Caco-2 (cell line): ENCODE measurements around the gene PLCH1. TPM values are rescaled to one million over a fixed set of nuclear protein-coding genes. Genes with fewer than 3 reads are reported as not detected.
A peak's percentile ranks its signal among the peaks of the same experiment; 100 is the strongest.

Source experiments
- BruUV-seq: library from RNA; stranded (reverse); fragments of 400-500 nt; replicated peaks from 2 replicates; lab custom pipeline; 2021; lab: Mats Ljungman, UMichigan
- CTCF ChIA-PET: fragments of 300-600 bp; sonication (Branson Sonifier 250); formaldehyde crosslinking; loops from one replicate; lab custom pipeline; 2022; ENCODE audit warnings: antibody characterized with exemption; lab: Charles Lee
- POLR2A ChIA-PET: fragments of 300-600 bp; sonication (Branson Sonifier 250); formaldehyde crosslinking; loops from one replicate; lab custom pipeline; 2022; ENCODE audit warnings: antibody characterized with exemption; lab: Charles Lee
- DNase-seq, 2 experiments: peaks; one replicate each; pipeline versions ENCODE4 v3.0.0 to v3.0.0-alpha.2; 2020 to 2022
- H3K27me3 ChIP-seq: replicated peaks from 2 replicates; pipeline ENCODE4 v1.6.0; 2011; ENCODE audit warnings: low read length; ENCODE audit not compliant: control insufficient read depth, insufficient read depth
- H3K36me3 ChIP-seq: 2 replicates; pipeline ENCODE4 v1.5.1; 2011; ENCODE audit warnings: low read length; ENCODE audit not compliant: control insufficient read depth, insufficient read depth
- H3K4me1 ChIP-seq: fragments of 250-450 bp; sonication (Bioruptor Pico); 2 replicates; pipeline ENCODE4 v1.5.1; 2020; ENCODE audit warnings: mild to moderate bottlenecking
- H3K4me3 ChIP-seq: 2 replicates; pipeline ENCODE4 v1.5.1; 2011; ENCODE audit warnings: low read depth, mild to moderate bottlenecking, control low read depth, low read length
- H3K9me3 ChIP-seq: fragments of 250-450 bp; sonication (Bioruptor Pico); 2 replicates; pipeline ENCODE4 v1.5.1; 2020; ENCODE audit warnings: mild to moderate bottlenecking, moderate library complexity
- H3K27ac Mint-ChIP-seq: one replicate; pipeline ENCODE4 v1.8.0; 2022; ENCODE audit warnings: mixed read lengths; ENCODE audit not compliant: unreplicated experiment
- H3K27me3 Mint-ChIP-seq: one replicate; pipeline ENCODE4 v1.8.0; 2022; ENCODE audit warnings: mixed read lengths; ENCODE audit not compliant: insufficient read depth, unreplicated experiment
- H3K36me3 Mint-ChIP-seq: one replicate; pipeline ENCODE4 v1.8.0; 2022; ENCODE audit warnings: mild to moderate bottlenecking, mixed read lengths; ENCODE audit not compliant: insufficient read depth, unreplicated experiment
- H3K4me1 Mint-ChIP-seq: one replicate; pipeline ENCODE4 v1.8.0; 2022; ENCODE audit warnings: low read depth, mixed read lengths; ENCODE audit not compliant: unreplicated experiment
- H3K4me3 Mint-ChIP-seq: one replicate; pipeline ENCODE4 v1.8.0; 2022; ENCODE audit warnings: mild to moderate bottlenecking, moderate library complexity, mixed read lengths; ENCODE audit not compliant: unreplicated experiment
- H3K9me3 Mint-ChIP-seq: one replicate; pipeline ENCODE4 v1.8.0; 2022; ENCODE audit warnings: mixed read lengths; ENCODE audit not compliant: unreplicated experiment
- intact Hi-C: fragments of 100-400 bp; cut with micrococcal nuclease; formaldehyde crosslinking; loops from one replicate; pipeline ENCODE4 v1.10.0; 2022; ENCODE audit not compliant: unreplicated experiment
- total RNA-seq: library from RNA; stranded (reverse); gene quantifications from 2 replicates; pipeline ENCODE4 v1.2.3, GENCODE V29; 2022
- TF ChIP-seq, protein P1 (sequence below), 2 experiments: fragments of 200-600 bp in 1 of 2; IDR thresholded peaks; 1 replicate in 1 of 2; 2 replicates in 1 of 2; pipeline versions ENCODE4 v1.5.1 to v1.8.0; 2011 to 2022; ENCODE audit warnings: antibody characterized with exemption in 1 of 2, control low read depth in 1 of 2, inconsistent platforms in 1 of 2, low read depth in 1 of 2, low read length in 1 of 2, mild to moderate bottlenecking in 1 of 2, moderate library complexity in 1 of 2; ENCODE audit not compliant: insufficient read depth in 1 of 2, severe bottlenecking in 1 of 2, unreplicated experiment in 1 of 2

PLCH1 gene
- total RNA-seq, 1 experiment from 2014 or later: 3.1 TPM

DNA sequence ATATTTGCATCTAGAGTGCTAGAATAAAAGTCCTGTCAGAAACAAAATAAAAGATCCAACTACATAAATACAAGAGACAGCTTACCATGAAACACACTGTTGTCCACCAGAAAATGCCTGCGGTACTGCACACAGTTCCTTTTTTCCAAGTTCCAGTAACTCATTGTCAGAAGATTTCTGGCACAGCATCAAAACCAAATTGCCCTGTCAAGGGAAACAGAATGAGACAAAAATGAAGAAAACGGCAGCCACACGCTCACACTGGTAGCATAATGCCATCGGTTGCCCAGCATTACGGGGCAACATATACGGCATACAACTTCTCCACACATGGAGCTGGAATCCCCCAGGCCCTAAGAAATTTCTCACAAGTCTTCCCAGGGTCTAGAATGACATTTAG lies 40.8 kb downstream of the PLCH1 start:
- DNase-seq: no peak
- H3K4me3 Mint-ChIP-seq: no peak overlapping the region
- TF ChIP-seq, protein P1, sequence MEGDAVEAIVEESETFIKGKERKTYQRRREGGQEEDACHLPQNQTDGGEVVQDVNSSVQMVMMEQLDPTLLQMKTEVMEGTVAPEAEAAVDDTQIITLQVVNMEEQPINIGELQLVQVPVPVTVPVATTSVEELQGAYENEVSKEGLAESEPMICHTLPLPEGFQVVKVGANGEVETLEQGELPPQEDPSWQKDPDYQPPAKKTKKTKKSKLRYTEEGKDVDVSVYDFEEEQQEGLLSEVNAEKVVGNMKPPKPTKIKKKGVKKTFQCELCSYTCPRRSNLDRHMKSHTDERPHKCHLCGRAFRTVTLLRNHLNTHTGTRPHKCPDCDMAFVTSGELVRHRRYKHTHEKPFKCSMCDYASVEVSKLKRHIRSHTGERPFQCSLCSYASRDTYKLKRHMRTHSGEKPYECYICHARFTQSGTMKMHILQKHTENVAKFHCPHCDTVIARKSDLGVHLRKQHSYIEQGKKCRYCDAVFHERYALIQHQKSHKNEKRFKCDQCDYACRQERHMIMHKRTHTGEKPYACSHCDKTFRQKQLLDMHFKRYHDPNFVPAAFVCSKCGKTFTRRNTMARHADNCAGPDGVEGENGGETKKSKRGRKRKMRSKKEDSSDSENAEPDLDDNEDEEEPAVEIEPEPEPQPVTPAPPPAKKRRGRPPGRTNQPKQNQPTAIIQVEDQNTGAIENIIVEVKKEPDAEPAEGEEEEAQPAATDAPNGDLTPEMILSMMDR (IDR thresholded peaks at IDR 0.05; ENCODE audit: insufficient read depth in 1 of 2, low read depth in 1 of 2, low read length in 1 of 2, severe bottlenecking in 1 of 2, unreplicated experiment in 1 of 2): no peak
- Histone ChIP-seq H3K4me1 (no peaks in the 10 kb centered on the region), H3K27me3 (no peaks in the 10 kb centered on the region), H3K36me3 (no peaks in the 10 kb centered on the region), H3K9me3 (no peaks in the 10 kb centered on the region), H3K4me3 (no peak overlapping the region)
- no peak overlapping the region for H3K27ac Mint-ChIP-seq
- no peaks in the 10 kb centered on the region for H3K9me3 Mint-ChIP-seq
- no peaks in the 10 kb centered on the region for H3K27me3 Mint-ChIP-seq
- H3K4me1 Mint-ChIP-seq: no peaks in the 10 kb centered on the region
- CTCF ChIA-PET: no interaction called here
- POLR2A ChIA-PET: no interaction called here
- no TSS peak for BruUV-seq
- no peaks in the 10 kb centered on the region for H3K36me3 Mint-ChIP-seq
- intact Hi-C loops: no loop called here

DNA sequence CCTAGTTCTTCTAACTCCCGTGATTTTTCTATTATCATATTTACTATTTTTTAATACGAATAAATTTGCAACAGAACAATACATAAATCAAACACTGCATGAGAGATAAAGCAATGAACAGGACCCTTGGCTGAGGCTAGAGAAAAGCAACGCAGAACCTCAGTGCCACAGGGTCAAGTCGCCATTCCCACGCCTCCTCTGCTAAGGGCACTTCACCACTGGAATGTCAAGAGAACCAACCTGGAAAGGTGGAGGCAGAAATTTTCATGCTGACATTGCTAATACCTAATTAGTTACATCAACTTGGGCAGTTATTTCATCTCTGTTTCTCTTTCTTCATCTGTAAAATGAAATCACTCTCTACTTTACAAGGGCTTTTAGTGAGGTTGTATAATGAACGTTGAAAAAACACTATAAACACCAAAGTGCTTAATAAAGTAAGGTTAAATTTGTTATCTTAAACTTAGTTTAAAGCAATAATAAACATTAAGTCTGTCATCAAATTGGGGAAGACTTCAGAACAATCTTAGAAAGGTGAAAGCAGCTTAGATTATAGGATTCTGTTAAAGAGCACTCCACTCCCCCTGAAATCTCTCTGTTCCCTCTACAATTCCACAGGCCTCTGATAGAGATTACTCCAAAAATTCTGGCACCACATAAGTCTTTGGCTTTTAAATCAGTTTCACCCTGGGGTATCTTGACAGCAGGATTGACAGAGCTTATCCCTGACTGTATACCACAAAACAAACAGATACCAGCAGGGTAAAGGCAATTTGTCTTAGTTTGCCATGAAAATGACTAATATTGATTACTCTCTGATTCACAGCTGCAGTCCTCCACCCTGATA lies 41.9 kb downstream of the PLCH1 start:
- Mint-ChIP-seq H3K9me3 (no peaks in the 10 kb centered on the region), H3K27me3 (no peaks in the 10 kb centered on the region), H3K4me3 (no peak overlapping the region), H3K4me1 (no peaks in the 10 kb centered on the region), H3K27ac (no peak overlapping the region), H3K36me3 (no peaks in the 10 kb centered on the region)
- DNase-seq: no peak
- ChIA-PET CTCF (interaction anchor here (0.5 to 1.4 kb wide), 6 partner anchors 103 to 351 kb away, joined by 4 to 20 read pairs (median 6); partner anchors contain the start of gene C3orf33), POLR2A (no interaction called here)
- Histone ChIP-seq H3K9me3 (no peaks in the 10 kb centered on the region), H3K27me3 (no peaks in the 10 kb centered on the region), H3K36me3 (no peaks in the 10 kb centered on the region), H3K4me3 (no peak overlapping the region), H3K4me1 (no peaks in the 10 kb centered on the region)
- TF ChIP-seq, protein P1 (IDR thresholded peaks at IDR 0.05; ENCODE audit: insufficient read depth in 1 of 2, low read depth in 1 of 2, low read length in 1 of 2, severe bottlenecking in 1 of 2, unreplicated experiment in 1 of 2): no peak
- intact Hi-C loops: loop anchor here (1.0 kb wide), 2 partner anchors 321 to 350 kb away; no protein-coding TSS in a partner anchor
- no TSS peak for BruUV-seq

DNA sequence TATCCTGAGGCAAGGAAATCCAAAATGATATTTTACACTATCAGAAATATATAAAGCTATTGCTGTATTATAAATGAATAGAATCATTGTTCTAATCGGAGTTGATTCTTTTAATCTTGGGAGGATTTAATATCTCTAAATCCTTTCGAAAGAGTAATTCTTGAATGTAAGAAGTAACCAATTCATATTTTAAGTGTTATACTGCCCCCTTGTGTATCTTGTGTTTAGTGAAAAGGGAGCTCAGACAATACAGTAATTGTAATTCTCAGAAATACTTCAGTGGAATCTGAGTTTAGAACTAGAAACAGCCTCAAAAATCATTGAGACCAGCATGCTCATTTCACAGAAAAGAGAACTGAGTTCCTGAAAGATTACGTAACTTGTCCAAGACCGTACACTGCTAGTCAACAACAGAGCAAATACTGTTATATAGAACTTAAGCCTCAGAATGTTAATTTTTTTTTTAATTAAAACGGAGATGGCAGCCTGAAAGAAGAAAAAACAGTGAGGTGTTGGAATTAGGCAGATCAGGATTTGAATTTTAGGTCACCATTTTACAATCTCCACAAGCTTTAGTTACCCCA lies 42.9 kb downstream of the PLCH1 start:
- TF ChIP-seq, protein P1 (IDR thresholded peaks at IDR 0.05; ENCODE audit: insufficient read depth in 1 of 2, low read depth in 1 of 2, low read length in 1 of 2, severe bottlenecking in 1 of 2, unreplicated experiment in 1 of 2): peak; percentile 31 to 47
- ChIA-PET CTCF (interaction anchor here (0.5 to 1.4 kb wide), 19 partner anchors 12 to 378 kb away, joined by 3 to 20 read pairs (median 4); partner anchors contain the start of gene C3orf33), POLR2A (no interaction called here)
- Mint-ChIP-seq H3K9me3 (no peaks in the 10 kb centered on the region), H3K36me3 (no peaks in the 10 kb centered on the region), H3K4me3 (no peak overlapping the region), H3K27me3 (no peaks in the 10 kb centered on the region), H3K27ac (no peak overlapping the region), H3K4me1 (no peaks in the 10 kb centered on the region)
- no peaks in the 10 kb centered on the region for H3K36me3 ChIP-seq
- DNase-seq: peak in 1 of 2 experiments; percentile 50
- no peaks in the 10 kb centered on the region for H3K27me3 ChIP-seq
- H3K4me1 ChIP-seq: no peaks in the 10 kb centered on the region
- no peak overlapping the region for H3K4me3 ChIP-seq
- H3K9me3 ChIP-seq: no peaks in the 10 kb centered on the region
- BruUV-seq: no TSS peak
- intact Hi-C loops: loop anchor here (1.0 kb wide), 2 partner anchors 320 to 349 kb away; no protein-coding TSS in a partner anchor
